NCI-H2227 treated with DMSO at 0.1 percent for 48 hours (cell line): ENCODE data around the gene FAM89A.

ENCODE experiments used
- DNase-seq: peaks from one replicate; lab custom pipeline; 2025; lab: John Stamatoyannopoulos, UW

FAM89A gene

DNA sequence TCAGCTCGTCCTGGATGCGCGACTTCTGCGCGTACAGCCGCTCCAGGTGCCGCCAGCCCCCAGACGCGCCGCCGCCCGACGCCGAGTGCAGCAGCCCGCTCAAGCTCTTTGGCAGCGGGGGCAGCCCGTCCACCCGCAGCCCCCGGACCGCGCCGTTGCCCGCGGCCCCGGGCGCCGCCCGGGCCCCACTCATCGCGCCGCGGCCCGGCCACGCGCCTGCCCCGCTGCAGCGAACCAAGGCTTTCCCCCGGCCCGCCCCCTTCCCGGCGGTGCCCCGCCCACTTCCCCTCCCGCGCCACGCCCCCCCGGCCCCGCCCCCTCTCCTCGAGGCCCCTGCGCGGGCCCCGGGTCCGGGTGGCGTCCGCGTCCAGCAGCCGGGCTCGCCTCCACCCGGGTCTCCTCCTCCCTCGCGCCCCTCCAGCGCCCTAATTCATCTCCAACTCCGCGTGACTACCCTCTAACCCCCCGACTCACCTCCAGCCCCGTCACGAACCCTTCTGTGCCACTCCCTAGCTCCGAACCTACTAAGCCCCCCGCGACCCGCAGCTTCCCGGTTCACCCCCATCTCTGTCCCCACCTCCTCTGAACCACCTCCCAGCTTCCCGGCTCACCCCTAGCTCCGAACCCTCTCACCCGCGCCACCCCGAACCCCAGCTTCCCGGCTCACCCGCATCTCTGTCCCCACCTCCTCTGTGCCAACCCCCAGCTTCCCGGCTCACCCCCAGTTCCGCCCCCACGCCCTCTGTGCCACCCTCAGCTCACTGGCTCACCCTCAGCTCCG is at the start of gene FAM89A:
FAM89A (minus strand) TSS at position 236 of the 781 bp plus-strand sequence; CDS start at position 193, 43 bp downstream.
- DNase-seq = no peak

DNA sequence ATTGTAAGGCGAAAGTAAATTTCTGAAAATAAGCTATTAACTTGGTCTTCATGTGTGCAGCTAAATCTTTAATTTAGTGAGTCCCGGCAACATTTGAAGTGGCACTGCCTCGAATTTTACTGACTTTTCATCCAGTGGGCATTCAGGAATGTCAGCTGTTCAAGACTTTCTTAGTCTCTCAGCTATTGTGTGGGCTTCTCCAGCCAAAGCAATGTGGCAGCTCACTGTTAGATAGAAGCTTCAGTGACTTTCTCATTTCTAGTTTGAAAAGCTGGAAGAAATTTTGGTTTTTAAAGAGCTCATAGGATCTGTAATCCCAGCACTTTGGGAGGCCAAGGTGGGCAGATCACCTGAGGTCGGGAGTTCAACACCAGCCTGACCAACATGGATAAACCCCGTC is 44.3 kb upstream of the FAM89A start:
- no peak for DNase-seq

DNA sequence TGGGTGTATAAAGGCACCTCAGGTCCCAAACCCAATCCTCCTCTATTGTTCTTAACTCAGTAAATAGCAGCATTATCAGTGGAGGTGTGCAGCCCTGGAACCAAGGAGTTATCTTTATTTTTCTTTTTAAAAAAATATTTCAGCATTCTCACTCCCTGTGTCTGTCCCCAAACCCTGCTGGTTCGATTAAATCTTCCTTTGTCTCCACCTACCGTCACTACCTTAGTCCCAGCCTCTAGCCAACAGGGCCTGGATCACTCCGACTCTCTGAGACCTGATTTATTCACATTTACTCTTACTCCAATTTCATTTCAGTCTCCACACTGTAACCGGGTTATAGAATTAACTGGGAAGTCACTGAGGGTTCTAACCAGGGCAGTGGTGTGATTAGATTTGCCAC is 39.1 kb upstream of the FAM89A start:
- no peak for DNase-seq

DNA sequence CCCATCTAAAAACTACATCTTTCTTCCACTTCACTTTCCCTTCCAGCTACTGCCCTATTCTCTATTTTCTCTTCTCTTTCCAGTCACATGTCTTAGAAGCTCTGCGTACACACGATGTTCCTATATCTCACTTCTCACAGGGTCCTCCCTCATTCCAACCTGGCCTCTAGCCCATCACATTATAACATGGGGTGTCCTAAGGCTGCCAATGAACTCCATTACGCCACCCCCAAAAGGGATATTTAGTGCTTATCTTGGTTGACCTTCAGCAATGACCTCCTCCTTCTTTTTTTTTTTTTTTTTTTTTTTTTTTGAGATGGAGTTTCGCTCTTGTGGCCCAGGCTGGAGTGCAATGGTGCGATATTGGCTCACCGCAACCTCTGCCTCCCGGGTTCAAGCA is 38.2 kb upstream of the FAM89A start:
- DNase-seq = no peak

DNA sequence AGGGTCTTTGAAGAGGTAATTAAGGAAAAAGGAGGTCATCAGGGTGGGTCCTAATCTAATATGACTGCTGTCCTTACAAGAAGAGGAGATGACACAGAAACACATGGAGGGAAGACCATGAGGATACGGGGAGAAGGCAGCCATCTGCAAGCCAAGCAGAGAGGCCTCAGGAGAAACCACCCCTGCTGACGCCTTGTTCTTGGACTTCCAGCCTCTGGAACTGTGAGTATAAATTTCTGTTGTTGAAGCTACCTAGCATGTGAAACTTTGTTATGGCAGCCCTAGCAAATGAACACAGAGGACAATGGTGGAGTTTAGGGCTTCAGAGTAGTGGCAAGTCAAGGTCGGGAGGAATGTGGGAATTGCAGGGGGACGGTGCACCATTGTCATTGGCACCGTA is 36.7 kb upstream of the FAM89A start:
- DNase-seq = no peak

DNA sequence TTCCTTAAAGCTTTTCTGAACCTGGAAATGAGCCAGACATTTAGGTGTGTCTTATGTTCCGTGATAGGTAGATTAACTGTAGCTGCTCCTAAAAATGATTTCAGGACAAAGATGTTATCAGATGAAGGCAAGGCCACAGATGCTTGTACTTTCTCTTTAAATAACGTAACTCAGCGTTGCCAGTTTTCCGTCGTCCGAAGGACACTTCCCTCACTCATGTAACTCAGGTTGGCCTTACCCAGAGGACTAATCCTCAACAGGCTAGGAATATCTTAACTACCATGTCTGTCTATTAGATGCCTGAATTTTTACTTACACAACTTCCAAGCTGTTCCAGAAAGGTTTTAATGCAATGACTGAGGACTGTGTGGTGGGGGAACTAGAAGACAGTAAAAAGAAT is 35.4 kb upstream of the FAM89A start:
- no peak for DNase-seq

DNA sequence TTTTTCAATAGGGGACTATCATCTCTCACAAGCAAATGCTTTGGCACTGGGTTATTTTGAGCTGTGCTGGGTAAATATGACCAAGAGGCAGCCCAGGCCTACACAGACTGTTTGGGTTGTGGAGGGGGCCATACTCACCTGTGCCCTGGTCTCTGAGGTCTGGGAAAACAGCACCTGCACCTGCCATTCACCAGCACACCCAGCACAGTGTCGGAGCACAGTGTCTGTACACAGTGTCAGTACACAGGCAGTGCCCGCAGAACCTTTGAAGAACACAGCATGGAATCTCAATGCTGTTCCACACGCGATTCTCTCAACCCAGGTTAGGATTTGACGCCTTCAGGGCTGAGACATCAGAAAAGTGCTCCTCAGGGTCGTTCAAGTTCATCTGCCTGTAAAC is 35.0 kb upstream of the FAM89A start:
- no peak for DNase-seq

DNA sequence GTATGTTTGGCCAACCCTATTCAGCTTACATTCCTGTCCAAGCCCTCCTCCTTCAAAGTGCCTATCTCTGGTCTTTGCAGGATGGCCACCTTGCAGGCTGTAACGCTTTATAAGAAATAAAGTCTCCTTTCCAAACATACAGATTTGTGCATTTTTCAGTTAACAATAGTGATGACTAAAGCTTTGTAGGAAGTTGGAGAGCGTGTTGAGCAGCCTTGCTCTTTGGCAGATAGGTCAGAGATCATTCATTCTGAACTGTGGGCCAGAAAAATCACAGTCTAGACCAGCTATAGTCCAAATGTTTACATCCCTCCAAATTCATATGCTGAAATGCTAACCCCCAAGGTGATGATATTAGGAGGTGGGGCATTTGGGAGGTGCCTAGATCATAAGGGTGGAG is 34.0 kb upstream of the FAM89A start:
- no peak for DNase-seq

DNA sequence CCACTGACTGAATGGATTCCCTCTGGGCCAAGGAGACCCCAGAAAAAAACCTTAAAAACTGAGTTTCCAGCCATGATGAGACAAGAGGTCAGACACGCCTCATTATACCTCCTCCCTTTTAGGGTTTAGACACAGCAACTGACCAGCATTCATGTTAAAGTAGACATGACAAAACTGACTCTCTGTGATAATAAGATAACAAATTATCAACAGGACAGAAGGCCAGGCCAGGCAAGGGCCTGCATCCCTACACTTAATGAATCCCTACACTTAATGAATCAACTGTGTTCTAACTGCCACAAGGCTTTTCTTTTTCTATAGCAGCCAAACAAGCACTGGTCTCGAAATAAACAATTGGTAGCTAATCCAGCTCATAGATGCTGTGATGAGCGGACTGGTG is 33.3 kb upstream of the FAM89A start:
- DNase-seq = no peak

DNA sequence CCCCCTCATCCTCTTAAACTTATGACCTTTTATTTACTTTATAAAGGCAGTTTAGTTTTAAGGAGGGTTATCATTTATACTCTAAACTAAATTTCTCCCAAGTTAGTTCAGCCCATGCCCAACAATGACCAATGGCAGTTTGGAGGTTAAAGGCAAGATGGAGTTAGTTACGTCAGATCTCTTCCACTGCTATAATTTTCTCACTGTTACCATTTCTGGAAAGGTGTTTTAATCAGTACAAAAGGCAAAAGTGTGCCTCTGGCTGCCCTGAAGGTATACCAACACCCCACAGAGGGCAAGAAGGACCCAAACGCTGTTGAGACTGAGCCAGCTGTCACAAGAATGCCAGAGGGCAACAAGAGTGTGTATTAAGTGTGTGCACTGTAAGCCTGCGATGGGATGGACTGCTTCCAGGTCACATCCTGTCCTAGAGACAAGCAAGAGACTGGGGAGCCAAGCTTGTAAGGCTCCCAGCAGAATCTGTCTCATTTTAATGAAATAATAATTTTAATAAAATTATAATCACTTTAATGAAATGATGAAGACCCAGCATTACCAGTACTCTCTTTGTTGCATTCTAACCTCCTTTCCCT is 32.5 kb upstream of the FAM89A start:
- DNase-seq = no peak

DNA sequence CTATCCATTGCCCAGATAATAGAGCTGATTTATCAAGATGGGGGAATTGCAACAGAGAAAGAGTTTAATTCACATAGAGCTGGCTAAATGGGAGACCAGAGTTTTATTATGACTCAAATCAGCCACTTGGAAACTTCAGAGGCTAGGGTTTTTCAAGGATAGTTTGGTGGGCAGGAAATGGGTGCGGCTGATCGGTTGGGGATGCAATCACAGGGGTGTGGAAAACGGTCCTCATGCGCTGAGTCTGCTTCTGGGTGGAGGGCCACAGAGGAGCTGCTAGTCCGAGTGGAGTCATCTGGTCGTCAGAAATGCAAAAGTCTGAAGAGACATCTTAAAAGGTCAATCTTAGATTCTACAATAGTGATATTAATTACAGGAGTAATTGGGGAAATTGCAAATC is 32.0 kb upstream of the FAM89A start:
- no peak for DNase-seq

DNA sequence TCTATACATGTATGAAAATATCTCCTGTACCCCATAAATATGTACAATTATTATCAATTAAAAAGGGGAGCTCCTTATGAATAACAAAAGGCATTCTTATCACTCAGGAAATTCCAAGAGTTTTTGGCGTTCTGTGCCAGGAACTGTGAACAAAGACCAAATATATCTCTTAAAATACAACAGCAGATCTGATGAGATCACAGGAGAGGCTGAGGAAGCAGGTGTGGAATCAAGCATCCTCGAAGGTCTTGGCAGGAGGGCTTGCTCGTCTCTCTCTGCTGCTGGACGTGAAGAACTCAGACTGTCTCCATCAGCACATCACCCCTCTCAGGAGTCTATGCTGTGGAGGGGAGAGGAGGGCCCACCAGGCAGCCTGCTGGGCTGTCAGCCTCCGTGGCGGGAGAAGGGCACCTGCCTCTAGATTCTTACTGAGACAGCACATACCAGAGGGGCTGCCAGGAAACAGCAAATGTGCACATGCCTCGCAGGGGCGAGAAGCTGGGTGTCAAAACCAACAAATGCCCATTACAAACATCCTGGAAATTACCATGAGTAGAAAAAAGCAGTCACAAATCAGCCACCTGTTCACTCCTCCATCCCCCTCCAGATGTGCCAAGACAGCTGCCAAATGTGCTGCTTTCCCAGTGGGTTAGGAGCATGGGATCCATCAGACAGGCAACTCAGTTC is 30.8 kb upstream of the FAM89A start:
- DNase-seq = no peak

DNA sequence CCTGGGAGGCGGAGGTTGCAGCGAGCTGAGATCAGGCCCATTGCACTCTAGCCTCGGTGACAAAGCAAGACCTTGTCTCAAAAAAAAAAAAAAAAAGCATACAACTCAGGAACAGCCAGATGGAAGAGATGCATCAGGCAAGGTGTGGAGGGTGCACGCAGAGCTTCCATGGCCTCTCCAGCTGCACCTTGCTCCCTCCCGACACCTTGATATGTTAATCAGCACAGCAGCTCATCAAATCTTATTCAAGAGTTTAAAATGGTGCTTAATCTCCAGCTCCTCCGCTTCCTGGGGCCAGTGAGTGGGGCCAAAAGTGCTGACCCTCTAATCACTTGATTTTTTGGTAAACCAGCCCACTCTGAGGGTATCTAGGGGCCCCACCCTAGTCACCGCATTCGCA is 29.3 kb upstream of the FAM89A start:
- no peak for DNase-seq

DNA sequence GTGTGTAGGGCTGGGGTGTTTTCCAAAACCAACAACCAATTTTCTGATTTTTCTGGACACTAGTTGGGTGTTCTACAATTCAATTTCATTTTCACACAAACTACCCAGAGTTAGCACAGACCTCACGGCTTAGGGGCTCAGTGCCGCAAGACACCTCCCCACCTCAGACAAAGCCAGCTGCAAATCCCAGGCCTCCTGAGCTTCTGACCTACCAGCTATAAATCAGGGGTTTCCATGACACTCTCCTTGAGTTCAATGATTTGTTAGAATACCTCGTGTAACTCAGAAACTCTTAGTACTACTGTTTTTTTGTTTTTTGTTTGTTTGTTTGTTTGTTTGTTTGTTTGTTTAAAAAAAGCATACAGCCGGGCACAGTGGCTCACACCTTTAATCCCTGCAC is 28.7 kb upstream of the FAM89A start:
- no peak for DNase-seq

DNA sequence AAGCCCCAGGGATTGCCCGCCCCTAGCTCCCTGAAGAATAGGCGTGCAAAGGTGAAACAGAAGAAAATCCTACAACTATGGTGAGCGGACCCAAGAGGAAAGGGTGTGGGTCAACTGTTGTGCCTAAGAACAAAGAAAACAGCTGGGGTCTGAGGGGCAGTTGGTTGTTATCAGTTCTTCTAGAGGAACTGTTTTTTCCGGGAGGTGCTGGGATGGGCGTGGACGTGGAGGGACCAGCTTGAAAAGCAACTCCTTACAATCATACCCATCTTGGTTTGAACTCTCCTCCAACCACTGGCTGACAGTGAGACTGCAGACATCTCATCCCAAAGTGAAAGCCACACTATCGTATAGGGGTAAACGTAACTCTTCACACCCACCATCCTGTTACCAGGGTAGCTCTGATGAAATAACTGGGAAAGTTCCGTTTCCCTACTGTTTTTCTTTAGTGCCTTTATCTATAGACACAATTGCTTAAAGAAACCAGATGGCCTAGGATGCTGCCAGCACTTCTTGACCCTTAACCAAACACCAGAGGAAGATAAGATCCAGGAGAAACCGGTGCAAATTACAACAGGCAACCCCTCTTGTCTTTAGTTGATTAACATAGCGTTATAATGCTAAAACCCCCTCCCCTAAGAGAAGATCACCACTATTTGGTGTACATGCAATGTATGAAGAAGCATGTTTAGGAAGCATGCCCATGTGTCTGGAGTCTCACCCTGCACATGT is 25.6 kb upstream of the FAM89A start:
- DNase-seq = no peak

DNA sequence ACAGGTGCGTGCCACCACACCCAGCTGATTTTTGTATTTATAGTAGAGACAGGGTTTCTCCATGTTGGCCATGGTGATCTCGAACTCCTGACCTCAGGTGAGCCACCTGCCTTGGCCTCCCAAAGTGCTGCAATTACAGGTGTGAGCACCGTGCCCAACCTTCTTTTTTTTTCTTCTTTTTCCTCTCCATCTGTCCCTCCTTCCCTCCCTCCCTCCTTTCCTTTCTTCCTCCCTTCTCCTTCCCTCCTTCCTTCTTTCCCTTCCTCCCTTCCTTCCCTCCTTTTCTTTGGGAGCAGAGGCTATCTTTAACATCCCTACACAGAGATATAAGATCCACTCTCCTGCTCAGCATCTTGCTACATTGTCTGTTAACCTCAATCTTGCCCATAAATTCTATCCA is 24.4 kb upstream of the FAM89A start:
- no peak for DNase-seq

DNA sequence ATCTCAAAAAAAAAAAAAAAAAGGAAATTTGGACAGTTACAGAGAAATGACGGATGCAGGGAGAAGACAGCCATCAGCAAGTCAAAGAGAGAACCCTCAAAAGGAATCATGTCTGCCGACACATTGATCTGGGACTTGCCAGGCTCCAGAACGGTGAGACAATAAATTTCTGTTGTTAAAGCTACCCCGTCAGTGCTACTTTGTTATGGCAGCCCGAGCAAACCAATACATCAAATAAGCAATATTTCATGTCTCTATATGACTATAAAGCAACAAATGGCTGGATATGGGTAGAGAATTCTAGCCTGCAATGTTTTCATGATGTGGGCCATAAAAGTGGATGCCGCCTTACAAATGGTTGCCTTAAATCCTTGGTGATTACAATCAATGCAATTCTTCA is 23.3 kb upstream of the FAM89A start:
- no peak for DNase-seq

DNA sequence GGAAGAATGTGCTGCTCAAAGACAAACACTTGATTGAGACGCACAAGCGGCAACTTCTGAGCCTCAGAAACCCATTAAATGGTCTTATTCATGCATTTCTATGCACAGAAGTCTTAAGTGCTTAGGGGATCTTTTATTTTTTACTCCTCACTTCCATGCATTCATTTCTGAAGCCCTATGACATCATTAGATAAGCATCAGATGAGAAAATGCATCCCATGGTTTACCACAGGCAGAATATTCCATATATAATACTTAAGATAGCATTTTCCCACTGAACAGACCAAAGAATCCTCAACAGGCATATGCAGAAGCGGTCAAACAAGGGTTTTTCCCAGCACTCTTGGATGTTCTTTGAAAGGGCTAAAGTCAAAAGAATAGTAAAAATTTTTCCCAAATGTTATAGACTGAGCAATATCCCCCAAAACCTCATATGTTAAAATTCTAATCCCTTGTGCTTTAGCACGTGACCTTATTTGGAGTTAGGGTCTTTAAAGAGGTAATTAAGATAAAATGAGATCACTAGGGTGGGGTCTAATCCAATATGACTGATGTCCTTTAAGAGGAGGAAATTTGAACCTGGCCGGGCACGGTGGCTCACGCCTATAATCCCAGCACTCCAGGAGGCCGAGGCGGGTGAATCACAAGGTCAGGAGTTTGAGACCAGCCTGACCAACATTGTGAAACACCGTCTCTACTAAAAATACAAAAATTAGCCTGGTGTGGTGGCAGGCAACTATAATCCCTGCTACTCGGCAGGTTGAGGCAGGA is 22.6 kb upstream of the FAM89A start:
- DNase-seq = no peak

DNA sequence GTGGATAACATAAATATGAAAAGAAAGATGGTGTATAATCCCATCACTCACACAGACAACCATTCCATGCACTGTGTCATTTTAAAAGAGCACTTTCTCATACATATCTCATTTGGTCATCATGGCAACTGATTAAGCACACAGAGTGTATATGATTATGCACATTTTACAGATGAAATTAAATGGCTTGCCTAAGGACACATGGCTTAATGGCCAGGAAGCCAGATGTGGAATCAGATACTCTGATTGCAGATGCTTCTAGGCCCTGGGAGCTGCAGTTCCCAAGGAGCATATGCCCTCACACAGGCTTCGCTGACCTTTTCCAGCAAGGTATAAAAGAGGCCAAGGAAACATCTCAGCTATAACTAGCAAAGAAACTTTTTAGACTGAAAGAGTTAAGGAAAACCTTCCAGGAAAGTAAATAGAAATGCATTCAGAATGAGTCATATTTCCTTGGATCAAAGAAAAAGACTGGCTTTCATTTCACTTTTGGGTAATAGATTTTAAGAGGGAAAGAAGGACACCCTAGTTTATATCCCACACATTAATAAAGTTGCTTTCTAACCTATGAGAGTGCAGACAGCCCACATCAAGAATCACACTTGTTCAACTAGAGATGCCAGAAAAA is 19.6 kb upstream of the FAM89A start:
- DNase-seq = no peak

DNA sequence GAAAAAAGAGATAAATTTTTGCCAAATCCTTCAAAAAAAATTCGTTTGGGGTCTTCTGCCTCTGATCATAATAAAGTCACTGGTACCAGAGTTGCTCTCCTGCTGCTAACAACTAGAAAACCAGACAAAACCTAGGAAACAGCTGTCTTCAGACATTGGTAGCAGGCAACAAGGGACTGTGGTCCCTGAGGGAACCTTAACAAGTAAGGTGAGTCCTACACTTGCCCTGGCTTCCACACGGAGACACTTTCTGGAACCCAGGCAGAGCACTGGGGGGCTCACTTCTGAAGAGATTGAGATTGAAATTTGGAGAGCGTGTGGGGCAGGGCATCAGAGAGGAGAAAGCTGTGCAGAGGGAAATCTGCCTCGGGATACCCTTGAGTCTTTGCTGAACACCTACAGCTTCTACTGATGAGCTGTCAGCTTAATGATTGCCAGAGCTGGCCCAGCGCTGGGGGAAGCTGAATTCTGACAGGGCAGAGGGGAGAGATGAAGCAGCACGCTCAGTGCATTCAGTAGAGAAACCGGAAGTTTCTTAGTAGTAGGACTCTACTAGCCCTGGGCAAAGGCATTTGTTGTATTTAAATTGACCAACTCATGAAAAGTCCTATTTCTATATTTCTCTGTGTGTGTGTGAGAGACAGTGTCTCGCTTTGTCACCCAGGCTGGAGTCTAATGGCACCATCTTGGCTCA is 18.5 kb upstream of the FAM89A start:
- no peak for DNase-seq

DNA sequence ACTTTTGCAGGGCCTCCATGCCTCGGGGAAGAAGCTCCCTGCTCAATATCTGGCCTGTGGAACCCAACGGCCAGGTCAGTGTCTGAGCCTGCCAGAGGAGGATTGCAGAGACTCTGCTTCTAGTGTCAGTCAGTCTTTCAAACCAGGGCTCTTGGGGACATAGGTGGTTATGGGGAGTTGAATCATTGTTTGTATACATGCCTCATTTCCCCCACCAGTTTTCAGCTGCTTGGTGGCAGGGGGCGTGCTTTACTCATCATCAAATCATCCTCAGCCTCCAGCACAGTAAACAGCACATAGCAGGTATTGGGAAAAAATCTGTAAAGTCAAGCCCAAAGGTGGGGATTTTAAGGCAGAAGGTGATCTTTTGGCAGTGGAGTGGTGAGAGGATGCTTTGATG is 17.4 kb upstream of the FAM89A start:
- DNase-seq = no peak
